SK-N-SH treated with all-trans-retinoic acid at 6 μM for 48 hours (cell line): Measurements from ENCODE around the gene GAREM2.

Experiments used
- ATAC-seq: fragments of 200-7000 bp; cut with Tn5 transposase; 3 replicates; pipeline ENCODE4 v1.9.1; 2020; ENCODE audit warnings: mild to moderate bottlenecking, moderate library complexity
- ARNTL ChIP-seq: fragments of 450-650 bp; formaldehyde crosslinking; IDR thresholded peaks from 2 replicates; pipeline ENCODE4 v1.5.0; 2020; ENCODE audit warnings: low read depth, mild to moderate bottlenecking, moderate library complexity, borderline replicate concordance
- BACH2 ChIP-seq: fragments of 250-450 bp; sonication (Bioruptor Pico); IDR thresholded peaks from 2 replicates; pipeline ENCODE4 v1.9.0; 2021; ENCODE audit warnings: mild to moderate bottlenecking, borderline replicate concordance
- CREB5 ChIP-seq: fragments of 250-450 bp; sonication (Bioruptor Pico); IDR thresholded peaks from 2 replicates; pipeline ENCODE4 v1.5.1; 2020; ENCODE audit warnings: low read depth, mild to moderate bottlenecking, moderate library complexity
- CSDC2 ChIP-seq: fragments of 250-450 bp; sonication (Bioruptor Pico); IDR thresholded peaks from 2 replicates; pipeline ENCODE4 v1.5.0; 2020; ENCODE audit warnings: mild to moderate bottlenecking, moderate library complexity
- ESRRG ChIP-seq: fragments of 250-450 bp; sonication (Bioruptor Pico); IDR thresholded peaks from 2 replicates; pipeline ENCODE4 v1.6.1; 2021; ENCODE audit warnings: mild to moderate bottlenecking
- GLIS3 ChIP-seq: fragments of 250-450 bp; sonication (Bioruptor Pico); IDR thresholded peaks from 2 replicates; pipeline ENCODE4 v1.5.0; 2020; ENCODE audit warnings: mild to moderate bottlenecking, moderate library complexity
- RARB ChIP-seq: fragments of 250-450 bp; sonication (Bioruptor Pico); IDR thresholded peaks from 2 replicates; pipeline ENCODE4 v1.8.0; 2021; ENCODE audit warnings: mild to moderate bottlenecking, moderate library complexity
- TCF4 ChIP-seq: fragments of 250-450 bp; sonication (Bioruptor Pico); IDR thresholded peaks from 2 replicates; pipeline ENCODE4 v1.8.0; 2021; ENCODE audit warnings: mild to moderate bottlenecking, moderate library complexity, borderline replicate concordance
- TOX ChIP-seq: fragments of 250-450 bp; sonication (Bioruptor Pico); IDR thresholded peaks from 2 replicates; pipeline ENCODE4 v1.8.0; 2021; ENCODE audit warnings: mild to moderate bottlenecking, moderate library complexity, borderline replicate concordance
- ZC3H10 ChIP-seq: fragments of 250-450 bp; sonication (Bioruptor Pico); IDR thresholded peaks from 2 replicates; pipeline ENCODE4 v1.5.1; 2021; ENCODE audit warnings: mild to moderate bottlenecking, moderate library complexity
- ZFP3 ChIP-seq: fragments of 250-450 bp; sonication (Bioruptor Pico); IDR thresholded peaks from 2 replicates; pipeline ENCODE4 v1.5.0; 2020; ENCODE audit warnings: mild to moderate bottlenecking, moderate library complexity
- ZFP30 ChIP-seq: fragments of 450-650 bp; formaldehyde crosslinking; IDR thresholded peaks from 2 replicates; pipeline ENCODE4 v1.5.0; 2022; ENCODE audit warnings: mild to moderate bottlenecking, moderate library complexity
- ZNF565 ChIP-seq: fragments of 450-650 bp; formaldehyde crosslinking; conservative IDR thresholded peaks from 2 replicates; pipeline ENCODE4 v1.5.0; 2020; ENCODE audit warnings: low read depth, mild to moderate bottlenecking, moderate library complexity
- ZNF70 ChIP-seq: fragments of 450-650 bp; formaldehyde crosslinking; IDR thresholded peaks from 2 replicates; pipeline ENCODE4 v1.5.0; 2020; ENCODE audit warnings: mild to moderate bottlenecking, moderate library complexity
- ZNF8 ChIP-seq: fragments of 450-650 bp; formaldehyde crosslinking; IDR thresholded peaks from 2 replicates; pipeline ENCODE4 v1.5.0; 2020; ENCODE audit warnings: mild to moderate bottlenecking, moderate library complexity
- TF ChIP-seq, protein P1 (sequence below): fragments of 250-450 bp; sonication (Bioruptor Pico); IDR thresholded peaks from 2 replicates; pipeline ENCODE4 v1.5.1; 2021; ENCODE audit warnings: mild to moderate bottlenecking, moderate library complexity
- TF ChIP-seq, protein P2 (sequence below): fragments of 250-450 bp; sonication (Bioruptor Pico); IDR thresholded peaks from 2 replicates; pipeline ENCODE4 v1.8.0; 2021; ENCODE audit warnings: low read depth, mild to moderate bottlenecking, moderate library complexity, borderline replicate concordance
- TF ChIP-seq, protein P3 (sequence below): fragments of 250-450 bp; sonication (Bioruptor Pico); IDR thresholded peaks from 2 replicates; pipeline ENCODE4 v1.8.0; 2020; ENCODE audit warnings: mild to moderate bottlenecking, moderate library complexity, borderline replicate concordance

The GAREM2 gene

DNA sequence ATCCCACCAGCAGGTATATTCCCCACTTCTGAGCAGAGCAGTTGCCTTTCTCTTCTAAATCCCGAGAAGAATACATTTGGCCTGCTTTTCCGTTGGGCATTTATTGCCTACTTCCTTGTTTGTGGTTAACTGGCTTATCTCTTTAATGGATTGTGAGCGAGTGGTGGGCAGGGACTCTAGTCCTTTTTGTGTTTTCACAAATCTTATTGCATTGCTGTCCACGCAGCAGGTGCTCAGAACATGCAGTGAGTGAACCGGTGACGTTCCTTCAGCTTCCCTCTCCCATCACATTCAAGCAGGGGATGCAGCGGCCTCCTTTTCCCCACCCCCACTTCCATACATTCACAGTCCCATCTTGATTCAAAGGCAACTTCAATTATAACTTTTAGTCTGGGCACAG is 28.9 kb upstream of the GAREM2 start:
- TF ChIP-seq, protein P1, sequence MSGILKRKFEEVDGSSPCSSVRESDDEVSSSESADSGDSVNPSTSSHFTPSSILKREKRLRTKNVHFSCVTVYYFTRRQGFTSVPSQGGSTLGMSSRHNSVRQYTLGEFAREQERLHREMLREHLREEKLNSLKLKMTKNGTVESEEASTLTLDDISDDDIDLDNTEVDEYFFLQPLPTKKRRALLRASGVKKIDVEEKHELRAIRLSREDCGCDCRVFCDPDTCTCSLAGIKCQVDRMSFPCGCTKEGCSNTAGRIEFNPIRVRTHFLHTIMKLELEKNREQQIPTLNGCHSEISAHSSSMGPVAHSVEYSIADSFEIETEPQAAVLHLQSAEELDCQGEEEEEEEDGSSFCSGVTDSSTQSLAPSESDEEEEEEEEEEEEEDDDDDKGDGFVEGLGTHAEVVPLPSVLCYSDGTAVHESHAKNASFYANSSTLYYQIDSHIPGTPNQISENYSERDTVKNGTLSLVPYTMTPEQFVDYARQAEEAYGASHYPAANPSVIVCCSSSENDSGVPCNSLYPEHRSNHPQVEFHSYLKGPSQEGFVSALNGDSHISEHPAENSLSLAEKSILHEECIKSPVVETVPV (CRISPR knock-in tag), result no peak

GRCh38 chr2:26144953-26145680 is 27.8 kb upstream of the GAREM2 start:
- peak; percentile 72 for ATAC-seq
- TF ChIP-seq, protein P1 (CRISPR knock-in tag), result no peak
- TF ChIP-seq, all 23 proteins: peak for 0

More for the DNA sequence above, 28.9 kb upstream of the GAREM2 start:
- ATAC-seq, result no peak

- peak; percentile 15; the same call in 1 of the 3 replicates for ATAC-seq
- TF ChIP-seq, protein P1 (CRISPR knock-in tag), result no peak
- no peak for TF ChIP-seq ZNF565 (CRISPR knock-in tag)
Measured at GRCh38 chr2:26148501-26148900, 24.4 kb upstream of the GAREM2 start.

- TF ChIP-seq CSDC2 (CRISPR knock-in tag), result no peak
- TF ChIP-seq BACH2 (CRISPR knock-in tag), result no peak
- no peak for TF ChIP-seq ZFP3 (CRISPR knock-in tag)
- TF ChIP-seq ZNF565 (CRISPR knock-in tag), result no peak
- no peak for TF ChIP-seq ZFP30
- no peak for TF ChIP-seq TOX (CRISPR knock-in tag)
- TF ChIP-seq, protein P2, sequence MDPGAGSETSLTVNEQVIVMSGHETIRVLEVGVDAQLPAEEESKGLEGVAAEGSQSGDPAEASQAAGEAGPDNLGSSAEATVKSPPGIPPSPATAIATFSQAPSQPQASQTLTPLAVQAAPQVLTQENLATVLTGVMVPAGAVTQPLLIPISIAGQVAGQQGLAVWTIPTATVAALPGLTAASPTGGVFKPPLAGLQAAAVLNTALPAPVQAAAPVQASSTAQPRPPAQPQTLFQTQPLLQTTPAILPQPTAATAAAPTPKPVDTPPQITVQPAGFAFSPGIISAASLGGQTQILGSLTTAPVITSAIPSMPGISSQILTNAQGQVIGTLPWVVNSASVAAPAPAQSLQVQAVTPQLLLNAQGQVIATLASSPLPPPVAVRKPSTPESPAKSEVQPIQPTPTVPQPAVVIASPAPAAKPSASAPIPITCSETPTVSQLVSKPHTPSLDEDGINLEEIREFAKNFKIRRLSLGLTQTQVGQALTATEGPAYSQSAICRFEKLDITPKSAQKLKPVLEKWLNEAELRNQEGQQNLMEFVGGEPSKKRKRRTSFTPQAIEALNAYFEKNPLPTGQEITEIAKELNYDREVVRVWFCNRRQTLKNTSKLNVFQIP (CRISPR knock-in tag), result no peak
- no peak for TF ChIP-seq CREB5 (CRISPR knock-in tag)
- no peak for TF ChIP-seq ZC3H10 (CRISPR knock-in tag)
- TF ChIP-seq, protein P3, sequence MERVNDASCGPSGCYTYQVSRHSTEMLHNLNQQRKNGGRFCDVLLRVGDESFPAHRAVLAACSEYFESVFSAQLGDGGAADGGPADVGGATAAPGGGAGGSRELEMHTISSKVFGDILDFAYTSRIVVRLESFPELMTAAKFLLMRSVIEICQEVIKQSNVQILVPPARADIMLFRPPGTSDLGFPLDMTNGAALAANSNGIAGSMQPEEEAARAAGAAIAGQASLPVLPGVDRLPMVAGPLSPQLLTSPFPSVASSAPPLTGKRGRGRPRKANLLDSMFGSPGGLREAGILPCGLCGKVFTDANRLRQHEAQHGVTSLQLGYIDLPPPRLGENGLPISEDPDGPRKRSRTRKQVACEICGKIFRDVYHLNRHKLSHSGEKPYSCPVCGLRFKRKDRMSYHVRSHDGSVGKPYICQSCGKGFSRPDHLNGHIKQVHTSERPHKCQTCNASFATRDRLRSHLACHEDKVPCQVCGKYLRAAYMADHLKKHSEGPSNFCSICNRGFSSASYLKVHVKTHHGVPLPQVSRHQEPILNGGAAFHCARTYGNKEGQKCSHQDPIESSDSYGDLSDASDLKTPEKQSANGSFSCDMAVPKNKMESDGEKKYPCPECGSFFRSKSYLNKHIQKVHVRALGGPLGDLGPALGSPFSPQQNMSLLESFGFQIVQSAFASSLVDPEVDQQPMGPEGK (CRISPR knock-in tag), result no peak
- no peak for TF ChIP-seq ESRRG (CRISPR knock-in tag)
- TF ChIP-seq TCF4 (CRISPR knock-in tag), result no peak
- TF ChIP-seq RARB, result no peak
- no peak for TF ChIP-seq ZNF8 (CRISPR knock-in tag)
- ATAC-seq, result no peak
Measured at GRCh38 chr2:26150243-26150642, 22.6 kb upstream of the GAREM2 start.

DNA sequence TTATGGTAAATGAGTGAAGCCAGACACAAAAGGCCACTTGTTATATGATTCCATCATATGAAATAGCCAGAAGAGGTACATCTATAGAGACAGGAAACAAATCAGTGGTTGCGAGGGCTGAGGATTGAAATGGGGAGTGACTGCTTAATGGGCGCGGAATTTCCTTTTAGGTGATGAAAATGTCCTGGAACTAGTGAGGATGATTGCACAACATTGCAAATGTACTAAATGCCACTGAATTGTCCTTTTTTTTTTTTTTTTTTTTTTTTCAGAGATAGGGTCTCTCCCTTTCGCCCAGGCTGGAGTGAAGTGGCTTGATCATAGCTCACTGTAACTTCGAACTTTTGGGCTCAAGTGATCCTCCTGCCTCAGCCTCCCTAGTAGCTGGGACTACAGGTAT is 15.3 kb upstream of the GAREM2 start:
- TF ChIP-seq, protein P1 (CRISPR knock-in tag), result no peak
- TF ChIP-seq ZNF8 (CRISPR knock-in tag), result no peak
- no peak for TF ChIP-seq ZNF565 (CRISPR knock-in tag)
- no peak for TF ChIP-seq ZNF70 (CRISPR knock-in tag)
- no peak for TF ChIP-seq GLIS3 (CRISPR knock-in tag)
- no peak for TF ChIP-seq ZFP30
- TF ChIP-seq ARNTL, result no peak
- TF ChIP-seq, all 23 proteins: peak for 0
- ATAC-seq, result no peak
